HG03439 (cell line): ENCODE measurements around the gene HSPA1B.
"Not testable (repeated sequence)": the region's sequence is repeated elsewhere in the genome, so short reads cannot be mapped to it uniquely, and the experiment has no call there.

Experiments
- ATAC-seq: cut with Tn5 transposase; IDR thresholded peaks from one replicate; pipeline ENCODE4 v1.9.1; 2021; ENCODE audit warnings: mild to moderate bottlenecking, moderate library complexity; ENCODE audit not compliant: unreplicated experiment

The HSPA1B gene

DNA sequence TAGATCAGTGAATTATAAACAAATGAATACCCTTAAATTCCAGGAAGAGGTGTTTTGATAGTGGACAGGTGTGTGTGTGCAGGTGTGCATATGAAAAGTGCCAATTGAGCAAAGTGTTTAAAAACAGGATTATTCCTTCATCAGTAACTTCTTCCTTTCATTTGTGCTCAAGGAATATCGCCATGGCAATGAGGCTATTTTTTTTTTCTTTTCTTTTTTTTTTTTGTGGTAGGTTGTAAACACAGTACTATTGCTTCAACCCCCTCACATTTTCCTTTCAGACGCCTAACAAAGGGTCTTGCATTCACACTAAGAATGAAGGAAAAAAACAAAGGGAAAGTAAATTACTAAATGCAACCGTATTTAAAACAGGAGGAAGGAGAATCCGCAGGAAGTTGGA is 2.0 kb upstream of the HSPA1B start:
- ATAC-seq: no peak

DNA sequence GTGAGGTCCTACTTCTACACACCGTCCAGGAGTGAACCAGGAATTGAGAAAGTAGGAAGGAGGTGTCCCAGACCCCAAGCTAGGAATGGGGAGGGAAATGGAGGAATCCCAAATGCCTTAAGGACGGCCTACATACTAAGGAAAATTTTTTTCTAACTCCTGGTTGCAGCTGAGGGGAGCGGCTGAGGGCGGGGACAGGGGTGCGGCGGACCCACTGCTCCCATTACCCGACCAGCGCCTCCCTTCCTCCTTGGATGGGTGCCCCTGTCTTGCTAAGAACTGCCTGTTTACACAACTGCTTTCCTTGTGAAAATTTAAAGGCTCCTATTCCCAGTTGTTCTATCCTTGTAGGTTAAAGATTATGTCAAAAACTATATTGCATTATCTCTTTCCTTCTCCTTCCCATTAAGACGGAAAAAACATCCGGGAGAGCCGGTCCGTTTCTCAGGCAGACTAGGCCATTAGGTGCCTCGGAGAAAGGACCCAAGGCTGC is 699 bp upstream of the HSPA1B start:
- ATAC-seq: no peak

GRCh38 chr6:31829633-31830283 is 2.2 kb downstream of the HSPA1B start:
- ATAC-seq: no peak

DNA sequence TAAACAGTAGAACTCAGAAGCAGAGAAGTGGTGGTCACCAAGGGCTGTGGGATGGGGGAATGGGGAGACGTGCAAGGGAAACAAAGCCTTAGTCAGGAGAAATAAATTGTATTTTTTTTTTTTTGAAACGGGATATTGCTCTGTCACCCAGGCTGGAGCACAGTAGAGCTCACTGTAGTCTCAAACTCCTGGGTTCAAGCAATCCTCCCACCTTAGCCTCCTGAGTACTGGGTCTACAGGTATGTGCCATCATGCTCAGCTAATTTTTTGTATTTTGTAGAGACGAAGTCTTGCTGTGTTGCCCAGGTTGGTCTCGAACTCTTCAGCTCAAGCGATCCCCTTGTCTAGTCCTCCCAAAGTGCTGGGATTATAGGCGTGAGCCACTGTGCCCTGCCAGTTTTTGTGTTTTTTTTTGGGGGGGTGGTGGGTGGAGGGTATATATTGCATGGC is 3.4 kb downstream of the HSPA1B start:
- no peak for ATAC-seq

DNA sequence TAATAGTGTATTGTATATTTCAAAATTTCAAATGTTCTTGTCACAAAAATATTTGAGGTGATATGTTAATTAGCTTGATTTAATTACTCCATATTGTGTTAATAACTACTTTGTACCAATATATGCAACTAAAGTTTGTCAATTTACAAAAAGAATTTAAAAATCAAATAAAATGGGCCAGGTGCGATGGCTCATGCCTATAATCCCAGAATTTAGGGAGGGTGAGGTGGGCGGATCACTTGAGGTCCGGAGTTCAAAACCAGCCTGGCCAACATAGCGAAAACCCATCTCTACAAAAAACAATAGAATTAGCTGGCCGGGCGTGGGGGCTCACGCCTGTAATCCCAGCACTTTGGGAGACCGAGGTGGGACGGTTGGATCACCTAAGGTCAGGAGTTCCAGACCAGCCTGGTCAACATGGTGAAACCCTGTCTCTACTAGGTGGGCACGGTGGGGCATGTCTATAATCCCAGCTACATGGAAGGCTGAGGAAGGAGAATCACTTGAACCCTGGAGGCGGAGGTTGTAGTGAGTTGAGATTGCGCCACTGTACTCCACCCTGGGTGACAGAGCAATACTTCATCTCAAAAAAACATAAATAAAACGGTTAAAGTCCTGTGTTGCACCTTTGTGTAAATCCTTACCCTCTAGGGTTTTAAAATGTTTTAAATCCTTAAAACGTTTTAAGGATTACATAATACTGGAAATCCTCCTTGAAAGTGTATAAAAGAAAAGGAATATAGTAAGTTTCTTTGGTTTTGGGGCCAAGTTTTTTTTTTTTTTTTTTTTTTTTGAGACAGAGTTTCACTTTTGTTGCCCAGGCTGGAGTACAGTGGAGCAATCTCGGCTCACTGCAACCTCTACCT is 4.0 kb downstream of the HSPA1B start:
- ATAC-seq: no peak

DNA sequence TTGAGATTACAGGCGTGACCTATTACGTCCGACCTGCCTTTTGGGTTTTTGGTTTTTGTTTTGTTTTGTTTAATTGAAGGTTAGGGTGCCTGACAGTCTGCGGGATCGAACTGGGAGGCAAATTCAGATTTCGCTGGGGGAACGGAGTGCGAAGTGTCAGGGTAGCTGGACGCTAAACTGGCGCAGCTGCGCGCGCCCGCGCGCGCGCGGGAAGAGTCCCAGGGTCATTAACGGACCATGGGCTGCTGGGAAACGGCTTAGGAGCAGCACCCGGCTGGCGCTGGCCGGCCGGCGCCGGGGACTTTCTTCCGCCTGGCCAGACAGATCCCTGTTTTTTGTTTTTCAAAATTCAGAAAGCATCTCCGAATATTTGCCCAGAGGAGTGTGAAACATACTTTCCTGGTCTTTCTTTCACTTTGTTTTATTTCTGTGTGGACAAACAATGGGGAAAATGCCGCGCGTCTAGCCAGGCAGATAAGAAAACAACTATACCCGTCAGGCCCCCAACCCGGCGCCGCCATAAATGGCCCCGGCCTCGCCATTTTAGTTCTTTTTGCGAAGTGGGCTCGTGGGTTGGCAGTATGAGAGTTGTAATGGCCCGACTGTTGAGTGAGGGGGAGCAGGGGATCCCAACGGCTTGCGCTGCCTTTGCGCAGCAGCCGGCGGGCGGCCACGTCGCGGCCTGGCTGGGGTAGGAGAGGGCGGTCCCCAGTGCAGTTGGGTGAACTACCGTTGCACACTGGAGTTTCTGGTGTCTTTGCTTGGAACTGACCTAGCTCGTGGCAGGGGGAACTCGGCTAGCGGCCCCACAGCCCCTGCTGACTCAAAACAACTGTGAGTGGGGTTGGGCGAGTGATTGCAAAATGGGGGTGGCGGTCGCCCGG is 7.1 kb downstream of the HSPA1B start:
- no peak for ATAC-seq

- ATAC-seq: no peak
These were observed 8.5 kb downstream of the HSPA1B start for GRCh38 chr6:31836047-31836473.

- ATAC-seq: no peak
These were observed 9.2 kb downstream of the HSPA1B start for GRCh38 chr6:31836474-31837368.

GRCh38 chr6:31837369-31838113 is 10.0 kb downstream of the HSPA1B start:
- ATAC-seq: no peak

GRCh38 chr6:31838114-31838553 is 10.6 kb downstream of the HSPA1B start:
- not testable (repeated sequence) for ATAC-seq

DNA sequence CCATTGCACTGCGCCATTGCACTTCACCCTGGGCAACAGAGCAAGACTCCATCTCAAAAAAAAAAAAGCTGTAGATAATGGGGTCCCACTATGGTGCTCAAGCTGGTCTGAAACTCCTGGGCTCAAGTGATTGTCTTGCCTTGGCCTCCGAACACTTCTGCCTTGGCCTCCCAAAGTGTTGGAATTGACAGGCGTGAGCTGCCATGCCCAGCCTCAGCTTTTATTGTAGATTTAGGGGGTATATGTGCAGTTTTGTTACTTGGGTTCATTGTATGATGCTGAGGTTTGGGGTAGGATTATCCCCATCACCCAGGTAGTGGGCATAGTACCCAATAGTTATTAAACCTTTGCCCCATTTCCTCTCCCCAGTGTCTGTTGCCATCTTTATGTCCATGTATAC is 11.4 kb downstream of the HSPA1B start:
- ATAC-seq: no peak

- not testable (repeated sequence) for ATAC-seq
These were observed 12.2 kb downstream of the HSPA1B start for GRCh38 chr6:31839779-31840126.

DNA sequence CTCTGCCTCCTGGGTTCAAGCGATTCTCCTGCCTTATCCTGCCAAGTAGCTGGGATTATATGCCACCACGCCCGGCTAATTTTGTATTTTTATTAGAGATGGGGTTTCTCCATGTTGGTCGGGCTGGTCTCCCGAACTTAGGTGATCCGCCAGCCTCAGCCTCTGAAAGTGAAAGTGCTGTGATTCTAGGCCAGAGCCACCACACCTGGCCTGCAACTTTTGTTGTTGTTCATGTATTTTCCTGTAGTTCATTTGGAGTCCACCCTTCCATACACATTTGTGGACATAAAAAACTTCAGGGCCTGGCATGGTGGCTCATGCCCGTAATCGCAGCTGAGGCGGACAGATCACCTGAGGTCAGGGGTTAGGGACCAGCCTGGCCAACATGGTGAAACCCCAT is 14.5 kb downstream of the HSPA1B start:
- no peak for ATAC-seq

GRCh38 chr6:31844507-31844906 is 17.0 kb downstream of the HSPA1B start:
- ATAC-seq: no peak

DNA sequence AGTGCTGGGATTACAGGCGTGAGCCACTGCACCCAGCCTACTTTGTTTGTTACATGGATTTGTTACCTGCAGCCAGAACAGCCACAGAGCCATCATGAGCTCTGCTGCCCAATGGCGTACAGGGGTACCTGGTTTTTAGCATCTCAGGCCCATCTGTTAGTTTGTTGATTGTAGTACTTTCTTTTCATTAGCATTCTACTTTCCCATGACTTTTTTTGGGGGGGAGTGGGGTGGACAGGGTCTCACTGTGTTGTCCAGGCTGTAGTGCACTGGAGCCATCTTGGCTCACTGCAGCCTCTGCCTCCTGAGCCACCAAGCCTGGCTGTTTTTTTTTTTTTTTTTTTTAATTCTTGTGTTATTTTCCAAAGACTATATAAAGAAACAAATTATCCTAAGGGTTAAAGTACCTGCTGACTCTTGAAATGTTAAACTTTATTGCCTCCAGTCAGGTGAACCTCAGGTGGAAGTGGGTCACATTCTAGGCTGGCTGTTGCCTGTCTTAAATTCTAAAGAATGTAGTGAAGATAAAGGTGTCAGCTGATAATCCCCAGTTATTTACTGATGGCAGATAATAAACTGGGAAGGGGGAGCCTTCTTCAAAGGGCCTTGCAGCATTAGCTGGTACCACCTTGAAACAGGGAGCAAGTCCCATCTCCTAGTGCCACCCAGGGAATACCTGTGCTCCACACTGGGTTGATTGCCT is 19.9 kb downstream of the HSPA1B start:
- ATAC-seq: no peak

DNA sequence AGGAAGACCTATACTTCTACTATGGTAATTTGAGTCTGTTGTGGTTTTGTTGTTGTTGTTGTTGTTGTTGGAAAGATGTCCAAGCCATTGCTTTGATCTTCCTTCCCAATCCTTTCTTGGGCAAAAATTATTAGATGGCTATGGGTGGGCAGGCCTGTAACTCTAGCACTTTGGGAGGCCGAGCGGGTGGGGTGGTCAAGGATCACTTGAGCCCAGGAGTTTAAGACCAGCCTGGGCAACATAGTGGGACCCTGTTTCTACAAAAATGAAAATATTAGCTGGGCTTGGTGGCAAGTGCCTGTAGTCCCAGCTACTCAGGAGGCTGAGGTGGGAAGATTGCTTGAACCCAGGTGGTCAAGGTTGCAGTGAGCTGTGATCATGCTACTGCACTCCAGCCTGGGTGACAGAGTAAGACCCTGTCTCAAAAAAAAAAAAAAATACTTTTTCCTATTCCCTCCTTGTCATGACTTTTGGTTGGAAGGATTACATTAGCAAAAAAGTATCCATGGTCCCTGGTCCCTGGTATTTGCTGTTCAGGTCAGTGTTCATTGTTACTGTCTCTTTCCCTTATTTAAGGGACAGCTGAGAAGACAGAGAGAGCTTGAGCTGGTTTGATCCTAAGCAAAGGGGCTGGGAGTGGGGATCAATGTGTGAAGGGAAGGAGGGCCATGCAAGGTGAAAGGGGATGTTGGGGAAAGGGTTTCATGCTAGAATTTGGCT is 23.4 kb downstream of the HSPA1B start:
- ATAC-seq: no peak

- ATAC-seq: no peak
These were observed 23.9 kb downstream of the HSPA1B start for GRCh38 chr6:31851485-31851832.
